ENCODE results near the gene TBCB.

The TBCB gene

GRCh38 chr19:36144624-36145023, 29.4 kb downstream of the TBCB start:
- H3K36me3 ChIP-seq (ENCODE audit: control insufficient read depth in 1 of 2, insufficient read depth in 2 of 2, low read length in 2 of 2) = peaks cover 34 to 68% of the 10 kb centered on the region in 2 donors
- H3K4me3 ChIP-seq (ENCODE audit: low read depth in 1 of 2, low read length in 2 of 2) = no peak overlapping the region

GRCh38 chr19:36149673-36150406, 34.6 kb downstream of the TBCB start:
- Histone ChIP-seq H3K36me3 (ENCODE audit: control insufficient read depth in 1 of 2, insufficient read depth in 2 of 2, low read length in 2 of 2) (peaks cover 30 to 60% of the 10 kb centered on the region in 2 donors), H3K27me3 (ENCODE audit: control insufficient read depth in 1 of 2, insufficient read depth in 2 of 2, low read length in 2 of 2) (no peaks in the 10 kb centered on the region)

More at GRCh38 chr19:36144624-36145023, 29.4 kb downstream of the TBCB start:
- Histone ChIP-seq H3K27ac (ENCODE audit: low read depth, low read length) (no peak overlapping the region), H3K9ac (ENCODE audit: low read depth in 1 of 2, low read length in 2 of 2) (no peak overlapping the region), H3K4me1 (ENCODE audit: control insufficient read depth in 1 of 2, insufficient read depth in 2 of 2, low read length in 2 of 2) (peaks cover 6 to 8% of the 10 kb centered on the region in 2 donors), H3K9me3 (ENCODE audit: control insufficient read depth in 1 of 2, low read length in 2 of 2) (no peaks in the 10 kb centered on the region), H3K27me3 (ENCODE audit: control insufficient read depth in 1 of 2, insufficient read depth in 2 of 2, low read length in 2 of 2) (no peaks in the 10 kb centered on the region)

GRCh38 chr19:36150586-36150985, 35.3 kb downstream of the TBCB start:
- Histone ChIP-seq H3K9ac (ENCODE audit: low read depth in 1 of 2, low read length in 2 of 2) (no peak overlapping the region), H3K27ac (ENCODE audit: low read depth, low read length) (peak overlapping the region; percentile 50), H3K27me3 (ENCODE audit: control insufficient read depth in 1 of 2, insufficient read depth in 2 of 2, low read length in 2 of 2) (no peaks in the 10 kb centered on the region), H3K36me3 (ENCODE audit: control insufficient read depth in 1 of 2, insufficient read depth in 2 of 2, low read length in 2 of 2) (peaks cover 26 to 53% of the 10 kb centered on the region in 2 donors), H3K4me3 (ENCODE audit: low read depth in 1 of 2, low read length in 2 of 2) (no peak overlapping the region), H3K9me3 (ENCODE audit: control insufficient read depth in 1 of 2, low read length in 2 of 2) (no peaks in the 10 kb centered on the region), H3K4me1 (ENCODE audit: control insufficient read depth in 1 of 2, insufficient read depth in 2 of 2, low read length in 2 of 2) (no peaks in the 10 kb centered on the region)

More at GRCh38 chr19:36149673-36150406, 34.6 kb downstream of the TBCB start:
- no peaks in the 10 kb centered on the region for H3K4me1 ChIP-seq (ENCODE audit: control insufficient read depth in 1 of 2, insufficient read depth in 2 of 2, low read length in 2 of 2)
- H3K9ac ChIP-seq (ENCODE audit: low read depth in 1 of 2, low read length in 2 of 2) = no peak overlapping the region
- no peak overlapping the region for H3K27ac ChIP-seq (ENCODE audit: low read depth, low read length)
- no peaks in the 10 kb centered on the region for H3K9me3 ChIP-seq (ENCODE audit: control insufficient read depth in 1 of 2, low read length in 2 of 2)
- H3K4me3 ChIP-seq (ENCODE audit: low read depth in 1 of 2, low read length in 2 of 2) = no peak overlapping the region

- H3K4me1 ChIP-seq (ENCODE audit: control insufficient read depth in 1 of 2, insufficient read depth in 2 of 2, low read length in 2 of 2) = no peaks in the 10 kb centered on the region
- no peaks in the 10 kb centered on the region for H3K27me3 ChIP-seq (ENCODE audit: control insufficient read depth in 1 of 2, insufficient read depth in 2 of 2, low read length in 2 of 2)
- H3K36me3 ChIP-seq (ENCODE audit: control insufficient read depth in 1 of 2, insufficient read depth in 2 of 2, low read length in 2 of 2) = peaks cover 19 to 45% of the 10 kb centered on the region in 2 donors
- H3K4me3 ChIP-seq (ENCODE audit: low read depth in 1 of 2, low read length in 2 of 2) = peak overlapping the region; percentile 15 to 32
- peak overlapping the region in 1 of 2 donors; percentile 39 for H3K9ac ChIP-seq (ENCODE audit: low read depth in 1 of 2, low read length in 2 of 2)
- H3K9me3 ChIP-seq (ENCODE audit: control insufficient read depth in 1 of 2, low read length in 2 of 2) = no peaks in the 10 kb centered on the region
- H3K27ac ChIP-seq (ENCODE audit: low read depth, low read length) = peak overlapping the region; percentile 85
Observed at GRCh38 chr19:36151144-36152018, 36.1 kb downstream of the TBCB start.

- Histone ChIP-seq H3K36me3 (ENCODE audit: control insufficient read depth in 1 of 2, insufficient read depth in 2 of 2, low read length in 2 of 2) (peaks cover 19 to 39% of the 10 kb centered on the region in 2 donors), H3K4me1 (ENCODE audit: control insufficient read depth in 1 of 2, insufficient read depth in 2 of 2, low read length in 2 of 2) (no peaks in the 10 kb centered on the region), H3K9ac (ENCODE audit: low read depth in 1 of 2, low read length in 2 of 2) (peak overlapping the region in 1 of 2 donors; percentile 39), H3K27me3 (ENCODE audit: control insufficient read depth in 1 of 2, insufficient read depth in 2 of 2, low read length in 2 of 2) (no peaks in the 10 kb centered on the region), H3K4me3 (ENCODE audit: low read depth in 1 of 2, low read length in 2 of 2) (peak overlapping the region; percentile 32 to 35), H3K9me3 (ENCODE audit: control insufficient read depth in 1 of 2, low read length in 2 of 2) (no peaks in the 10 kb centered on the region), H3K27ac (ENCODE audit: low read depth, low read length) (peak overlapping the region; percentile 85)
Observed at GRCh38 chr19:36152019-36152351, 36.7 kb downstream of the TBCB start.

- no peaks in the 10 kb centered on the region for H3K9me3 ChIP-seq (ENCODE audit: control insufficient read depth in 1 of 2, low read length in 2 of 2)
- H3K27me3 ChIP-seq (ENCODE audit: control insufficient read depth in 1 of 2, insufficient read depth in 2 of 2, low read length in 2 of 2) = no peaks in the 10 kb centered on the region
- H3K4me3 ChIP-seq (ENCODE audit: low read depth in 1 of 2, low read length in 2 of 2) = peak within 1 kb of the TSS; percentile 35 to 40
- peak within 1 kb of the TSS in 1 of 2 donors; percentile 39 for H3K9ac ChIP-seq (ENCODE audit: low read depth in 1 of 2, low read length in 2 of 2)
- peak within 1 kb of the TSS; percentile 85 for H3K27ac ChIP-seq (ENCODE audit: low read depth, low read length)
- H3K36me3 ChIP-seq (ENCODE audit: control insufficient read depth in 1 of 2, insufficient read depth in 2 of 2, low read length in 2 of 2) = peaks cover 19 to 35% of the 10 kb centered on the region in 2 donors
- H3K4me1 ChIP-seq (ENCODE audit: control insufficient read depth in 1 of 2, insufficient read depth in 2 of 2, low read length in 2 of 2) = no peaks in the 10 kb centered on the region
Observed at GRCh38 chr19:36152352-36153091, 37.3 kb downstream of the TBCB start, which contains the start of gene COX7A1. Gene COX7A1 (minus strand): TSS chr19:36152447. CDS start chr19:36152407, 40 bp downstream.

- Histone ChIP-seq H3K36me3 (ENCODE audit: control insufficient read depth in 1 of 2, insufficient read depth in 2 of 2, low read length in 2 of 2) (peaks cover 19 to 29% of the 10 kb centered on the region in 2 donors), H3K9ac (ENCODE audit: low read depth in 1 of 2, low read length in 2 of 2) (no peak overlapping the region), H3K27ac (ENCODE audit: low read depth, low read length) (no peak overlapping the region), H3K4me3 (ENCODE audit: low read depth in 1 of 2, low read length in 2 of 2) (no peak overlapping the region), H3K4me1 (ENCODE audit: control insufficient read depth in 1 of 2, insufficient read depth in 2 of 2, low read length in 2 of 2) (no peaks in the 10 kb centered on the region), H3K9me3 (ENCODE audit: control insufficient read depth in 1 of 2, low read length in 2 of 2) (no peaks in the 10 kb centered on the region), H3K27me3 (ENCODE audit: control insufficient read depth in 1 of 2, insufficient read depth in 2 of 2, low read length in 2 of 2) (no peaks in the 10 kb centered on the region)
Observed at GRCh38 chr19:36153126-36153525, 37.9 kb downstream of the TBCB start.

- Histone ChIP-seq H3K27ac (ENCODE audit: low read depth, low read length) (no peak overlapping the region), H3K4me3 (ENCODE audit: low read depth in 1 of 2, low read length in 2 of 2) (no peak overlapping the region), H3K9me3 (ENCODE audit: control insufficient read depth in 1 of 2, low read length in 2 of 2) (no peaks in the 10 kb centered on the region)
Observed at GRCh38 chr19:36160821-36161596, 45.7 kb downstream of the TBCB start.

GRCh38 chr19:36163813-36164212, 48.5 kb downstream of the TBCB start:
- H3K27ac ChIP-seq (ENCODE audit: low read depth, low read length) = no peak overlapping the region
- H3K9ac ChIP-seq (ENCODE audit: low read depth in 1 of 2, low read length in 2 of 2) = no peak overlapping the region
- H3K27me3 ChIP-seq (ENCODE audit: control insufficient read depth in 1 of 2, insufficient read depth in 2 of 2, low read length in 2 of 2) = no peaks in the 10 kb centered on the region
- H3K9me3 ChIP-seq (ENCODE audit: control insufficient read depth in 1 of 2, low read length in 2 of 2) = no peaks in the 10 kb centered on the region
- peaks cover 0 to 5% of the 10 kb centered on the region in 2 donors for H3K36me3 ChIP-seq (ENCODE audit: control insufficient read depth in 1 of 2, insufficient read depth in 2 of 2, low read length in 2 of 2)
- no peak overlapping the region for H3K4me3 ChIP-seq (ENCODE audit: low read depth in 1 of 2, low read length in 2 of 2)
- H3K4me1 ChIP-seq (ENCODE audit: control insufficient read depth in 1 of 2, insufficient read depth in 2 of 2, low read length in 2 of 2) = peaks cover under 1 to 2% of the 10 kb centered on the region in 2 donors

More at GRCh38 chr19:36160821-36161596, 45.7 kb downstream of the TBCB start:
- H3K27me3 ChIP-seq (ENCODE audit: control insufficient read depth in 1 of 2, insufficient read depth in 2 of 2, low read length in 2 of 2) = no peaks in the 10 kb centered on the region
- H3K36me3 ChIP-seq (ENCODE audit: control insufficient read depth in 1 of 2, insufficient read depth in 2 of 2, low read length in 2 of 2) = peaks cover 0 to 5% of the 10 kb centered on the region in 2 donors
- no peak overlapping the region for H3K9ac ChIP-seq (ENCODE audit: low read depth in 1 of 2, low read length in 2 of 2)
- H3K4me1 ChIP-seq (ENCODE audit: control insufficient read depth in 1 of 2, insufficient read depth in 2 of 2, low read length in 2 of 2) = no peaks in the 10 kb centered on the region

All from duodenal mucosa (tissue), 2 donors.